Kidney (tissue), 14 donors: ENCODE measurements around the gene TFPI. TPM values are rescaled to one million over a fixed set of nuclear protein-coding genes. Genes with fewer than 3 reads are reported as not detected.

Source experiments
- DNase-seq, 5 donors: peaks; one replicate each; pipeline ENCODE4 v3.0.0-alpha.2; 2013 to 2020
- FAIRE-seq: peaks from 2 replicates; lab custom pipeline; 2012; peaks lifted over from hg19 to GRCh38; lab: Jason Lieb, UNC
- H3K27ac ChIP-seq, 2 donors: one replicate each; pipeline ENCODE4 v1.7.0; 2013; ENCODE audit warnings: low read depth in 2 of 2, low read length in 2 of 2, inconsistent platforms in 1 of 2
- H3K27me3 ChIP-seq: one replicate; pipeline ENCODE4 v1.7.1; 2013; ENCODE audit warnings: low read length, inconsistent platforms; ENCODE audit not compliant: control insufficient read depth, insufficient read depth
- H3K36me3 ChIP-seq, 3 donors: one replicate each; pipeline versions ENCODE4 v1.7.0 to v1.7.1; 2013; ENCODE audit warnings: low read length in 3 of 3, control low read depth in 1 of 3, inconsistent platforms in 1 of 3; ENCODE audit not compliant: insufficient read depth in 3 of 3, control insufficient read depth in 2 of 3
- H3K4me1 ChIP-seq, 3 donors: one replicate each; pipeline versions ENCODE4 v1.7.0 to v1.7.1; 2013; ENCODE audit warnings: low read length in 3 of 3, inconsistent platforms in 1 of 3, low read depth in 1 of 3; ENCODE audit not compliant: control insufficient read depth in 2 of 3, insufficient read depth in 2 of 3
- H3K4me3 ChIP-seq, 3 donors: one replicate each; pipeline versions ENCODE4 v1.7.0 to v1.8.1; 2013; ENCODE audit warnings: low read length in 3 of 3, control low read depth in 1 of 3, inconsistent platforms in 1 of 3
- H3K9ac ChIP-seq, 3 donors: one replicate each; pipeline versions ENCODE4 v1.7.0 to v1.7.1; 2013; ENCODE audit warnings: low read length in 3 of 3, control low read depth in 1 of 3, inconsistent platforms in 1 of 3
- H3K9me3 ChIP-seq, 3 donors: one replicate each; pipeline versions ENCODE4 v1.7.0 to v1.7.1; 2013; ENCODE audit warnings: low read length in 3 of 3, control low read depth in 1 of 3, inconsistent platforms in 1 of 3; ENCODE audit not compliant: control insufficient read depth in 2 of 3, insufficient read depth in 1 of 3
- intact Hi-C: fragments of 100-400 bp; cut with DNase I; formaldehyde crosslinking; loops from one replicate; pipeline ENCODE4 v1.11.1; 2022
- polyA plus RNA-seq: library from polyadenylated mRNA; stranded (reverse); fragments of 350-450 nt; fragmentation: Illumina TruSeq; extraction: RNeasy Lipid Tissue Mini Kit (QIAGEN cat#74804); gene quantifications from one replicate; pipeline ENCODE4 v1.2.3, GENCODE V29; 2014; ENCODE audit warnings: low read depth, low replicate concordance; ENCODE audit not compliant: insufficient read depth
- total RNA-seq: library from RNA; stranded (reverse); fragmentation: NEBNext Ultra II Directional; extraction: Animal tissue kit (Norgen Biotek cat#: 25700); gene quantifications from one replicate; pipeline ENCODE4 v1.2.1, GENCODE V29; 2021
- TF ChIP-seq, protein P1 (sequence below): IDR thresholded peaks from 3 replicates; pipeline ENCODE4 v1.5.1; 2012; ENCODE audit warnings: mild to moderate bottlenecking, moderate library complexity, borderline replicate concordance; ENCODE audit not compliant: insufficient read depth; ENCODE audit errors: extremely low read depth
- donor health status: control.
- donor health status: control.
- donor health status: control.
- donor health status: control.
- donor health status: control.
- donor health status: DM: yes; HTN: yes; CAD: no.
- donor health status: Normal renal cell carcinoma (clear cell type).

The TFPI gene
- total and polyA plus RNA-seq, 2 donors from 2014 or later = 26.2 to 266 TPM

DNA sequence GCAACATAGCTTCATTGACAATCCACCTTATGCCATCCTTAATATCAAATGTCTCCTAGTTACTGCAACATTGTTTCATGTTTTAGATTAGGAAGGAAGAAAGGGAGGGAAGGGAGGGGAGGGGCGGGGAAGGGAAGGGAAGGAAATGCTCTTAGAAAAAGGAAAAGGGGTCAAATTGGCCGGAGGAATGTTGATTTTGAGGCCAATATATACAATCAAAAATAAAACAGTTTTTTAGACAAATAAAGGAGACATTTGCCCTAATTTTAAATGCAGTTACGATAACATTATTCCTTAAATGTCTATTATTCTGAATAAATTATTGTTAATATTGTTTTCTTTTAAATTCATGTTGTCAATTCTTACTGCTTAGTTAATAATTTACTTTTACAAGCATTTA lies 72.7 kb downstream of the TFPI start:
- Histone ChIP-seq H3K9ac (no peak overlapping the region), H3K36me3 (no peaks in the 10 kb centered on the region), H3K4me3 (no peak overlapping the region), H3K27me3 (no peaks in the 10 kb centered on the region), H3K27ac (no peak overlapping the region), H3K9me3 (no peaks in the 10 kb centered on the region), H3K4me1 (no peaks in the 10 kb centered on the region)
- TF ChIP-seq, protein P1, sequence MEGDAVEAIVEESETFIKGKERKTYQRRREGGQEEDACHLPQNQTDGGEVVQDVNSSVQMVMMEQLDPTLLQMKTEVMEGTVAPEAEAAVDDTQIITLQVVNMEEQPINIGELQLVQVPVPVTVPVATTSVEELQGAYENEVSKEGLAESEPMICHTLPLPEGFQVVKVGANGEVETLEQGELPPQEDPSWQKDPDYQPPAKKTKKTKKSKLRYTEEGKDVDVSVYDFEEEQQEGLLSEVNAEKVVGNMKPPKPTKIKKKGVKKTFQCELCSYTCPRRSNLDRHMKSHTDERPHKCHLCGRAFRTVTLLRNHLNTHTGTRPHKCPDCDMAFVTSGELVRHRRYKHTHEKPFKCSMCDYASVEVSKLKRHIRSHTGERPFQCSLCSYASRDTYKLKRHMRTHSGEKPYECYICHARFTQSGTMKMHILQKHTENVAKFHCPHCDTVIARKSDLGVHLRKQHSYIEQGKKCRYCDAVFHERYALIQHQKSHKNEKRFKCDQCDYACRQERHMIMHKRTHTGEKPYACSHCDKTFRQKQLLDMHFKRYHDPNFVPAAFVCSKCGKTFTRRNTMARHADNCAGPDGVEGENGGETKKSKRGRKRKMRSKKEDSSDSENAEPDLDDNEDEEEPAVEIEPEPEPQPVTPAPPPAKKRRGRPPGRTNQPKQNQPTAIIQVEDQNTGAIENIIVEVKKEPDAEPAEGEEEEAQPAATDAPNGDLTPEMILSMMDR = no peak
- DNase-seq (no peak), FAIRE-seq (no peak)
- intact Hi-C loops = no loop called here

DNA sequence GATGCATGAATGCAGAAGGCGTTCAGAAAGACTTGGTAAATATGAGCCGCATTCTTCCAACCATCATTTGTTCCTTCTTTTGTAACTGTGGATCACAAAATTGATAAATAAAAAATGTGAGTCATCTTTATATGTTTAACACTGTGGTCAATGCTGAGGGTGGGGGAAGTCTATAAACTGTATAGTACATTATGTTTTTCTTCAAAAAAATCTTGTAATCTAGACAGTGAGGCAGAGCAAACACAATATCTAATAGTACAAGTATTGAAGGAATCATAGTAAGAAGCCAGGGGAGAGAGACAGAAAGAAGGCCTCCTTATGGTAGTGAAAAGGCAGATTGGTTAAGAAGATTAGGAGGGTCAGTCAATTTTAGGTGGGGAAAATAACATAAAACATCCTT lies 75.5 kb downstream of the TFPI start:
- Histone ChIP-seq H3K9ac (no peak overlapping the region), H3K4me1 (no peaks in the 10 kb centered on the region), H3K36me3 (no peaks in the 10 kb centered on the region), H3K9me3 (no peaks in the 10 kb centered on the region), H3K27ac (no peak overlapping the region), H3K4me3 (no peak overlapping the region), H3K27me3 (no peaks in the 10 kb centered on the region)
- TF ChIP-seq, protein P1 = no peak
- no peak for DNase-seq
- intact Hi-C loops = no loop called here
- FAIRE-seq = no peak

DNA sequence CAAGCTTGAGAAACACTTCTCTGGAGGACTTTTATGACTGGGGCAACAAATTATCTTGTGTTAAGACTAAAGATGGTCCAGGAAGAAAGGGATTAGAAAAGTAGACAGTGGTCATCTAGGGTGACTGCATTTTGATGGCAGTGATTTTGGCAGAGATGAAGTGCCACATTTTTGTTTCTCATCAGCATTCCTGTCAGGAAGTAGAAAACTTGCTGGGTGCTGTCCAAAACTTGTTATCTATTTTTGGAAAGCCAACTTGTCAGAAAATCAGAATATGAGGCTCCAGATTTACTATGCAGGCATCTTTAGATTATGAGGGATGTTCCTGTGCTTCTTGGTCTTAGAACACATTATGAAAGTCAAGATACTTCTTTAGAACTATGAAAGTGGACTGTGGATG lies 77.2 kb downstream of the TFPI start:
- Histone ChIP-seq H3K4me3 (no peak overlapping the region), H3K27ac (no peak overlapping the region), H3K9ac (no peak overlapping the region), H3K36me3 (no peaks in the 10 kb centered on the region), H3K4me1 (no peaks in the 10 kb centered on the region), H3K27me3 (no peaks in the 10 kb centered on the region), H3K9me3 (no peaks in the 10 kb centered on the region)
- DNase-seq (no peak), FAIRE-seq (no peak)
- TF ChIP-seq, protein P1 = no peak
- intact Hi-C loops = no loop called here
